Inferior parietal cortex (tissue), 1 donor: ENCODE measurements around the gene ARID5A.
"Not testable (repeated sequence)": the region's sequence is repeated elsewhere in the genome, so short reads cannot be mapped to it uniquely, and the experiment has no call there.

Experiments
- DNase-seq: peaks from one replicate; pipeline ENCODE4 v3.0.0-alpha.2; 2016; ENCODE audit errors: extremely low spot score

Gene ARID5A

GRCh38 chr2:96539215-96539920, 2.8 kb downstream of the ARID5A start:
- no peak for DNase-seq

DNA sequence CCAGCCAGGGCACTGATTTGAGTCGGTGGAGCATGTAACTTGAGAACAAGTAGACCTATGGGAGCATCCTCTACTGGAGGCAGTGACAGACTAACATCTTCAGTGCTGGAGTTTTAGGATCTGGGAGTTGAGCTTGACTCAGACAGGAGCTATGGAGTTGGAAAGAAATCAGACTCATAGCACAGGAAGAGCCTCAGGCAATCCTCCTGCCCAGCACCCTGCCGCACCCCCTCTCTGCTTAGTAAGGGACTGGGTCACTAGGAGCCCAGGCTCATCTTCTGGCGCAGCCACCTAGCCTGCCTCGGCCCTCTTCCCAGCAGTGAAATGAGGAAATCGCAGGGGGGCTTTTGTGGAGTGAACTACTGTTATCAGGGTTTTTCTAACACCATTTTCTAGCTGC, 3.6 kb downstream of the ARID5A start:
- no peak for DNase-seq

GRCh38 chr2:96541398-96542152, 5.0 kb downstream of the ARID5A start:
- DNase-seq: no peak

DNA sequence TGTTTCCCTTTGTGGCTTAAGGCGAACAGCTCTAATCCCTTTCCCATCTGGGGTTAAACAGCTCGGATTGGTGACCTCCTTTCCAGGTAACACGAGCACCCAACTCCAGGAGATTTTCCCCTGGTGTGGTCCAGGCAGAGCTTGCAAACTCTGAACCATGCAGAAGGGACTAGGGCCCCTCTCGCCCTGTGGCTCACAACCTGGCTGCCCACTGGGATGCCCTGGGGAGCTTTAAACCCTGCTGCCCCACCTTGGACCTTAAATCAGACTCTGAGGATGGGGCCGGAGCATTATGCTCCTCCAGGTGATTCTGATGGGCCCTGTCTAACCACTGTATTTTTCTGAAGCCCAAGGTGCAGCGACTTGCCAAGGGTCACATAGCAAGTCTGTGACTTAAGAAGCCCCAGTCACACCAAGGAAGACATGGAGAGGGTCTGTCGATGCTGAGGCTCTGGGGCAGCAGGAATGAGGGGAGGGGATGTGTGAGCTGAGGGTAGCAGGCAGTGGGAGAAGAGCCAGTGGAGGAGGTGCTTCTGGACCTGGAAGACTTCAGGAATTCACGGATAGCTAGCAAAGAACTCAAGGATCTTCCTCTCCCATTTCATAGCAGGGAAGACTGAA, 5.9 kb downstream of the ARID5A start:
- no peak for DNase-seq

- DNase-seq: no peak
These were observed 9.8 kb downstream of the ARID5A start for GRCh38 chr2:96546321-96546720.

- no peak for DNase-seq
These were observed 10.2 kb downstream of the ARID5A start for GRCh38 chr2:96546797-96547196.

DNA sequence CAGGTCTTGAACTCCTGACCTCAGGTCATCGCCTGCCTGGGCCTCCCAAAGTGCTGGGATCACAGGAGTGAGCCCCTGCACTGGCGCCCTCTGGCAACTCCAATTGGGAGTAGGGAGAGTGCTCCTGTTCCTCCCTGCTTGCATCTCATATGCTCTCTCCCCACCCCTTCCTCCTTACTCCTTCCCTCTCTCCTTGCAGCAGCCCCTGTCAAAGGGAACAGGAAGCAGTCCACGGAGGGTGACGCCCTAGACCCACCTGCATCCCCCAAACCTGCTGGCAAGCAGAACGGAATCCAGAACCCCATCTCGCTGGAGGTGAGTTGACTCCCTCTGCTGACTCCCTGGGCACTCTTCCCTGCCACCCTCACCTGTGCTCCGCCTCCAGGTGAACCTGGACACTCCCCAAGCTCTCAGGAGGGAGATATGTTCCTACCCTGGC, 10.7 kb downstream of the ARID5A start:
- DNase-seq: no peak

- DNase-seq: no peak
These were observed 11.2 kb downstream of the ARID5A start for GRCh38 chr2:96547731-96548171.

GRCh38 chr2:96548558-96549465, 12.3 kb downstream of the ARID5A start:
- DNase-seq: no peak

- DNase-seq: no peak
These were observed 12.9 kb downstream of the ARID5A start for GRCh38 chr2:96549466-96549785.

DNA sequence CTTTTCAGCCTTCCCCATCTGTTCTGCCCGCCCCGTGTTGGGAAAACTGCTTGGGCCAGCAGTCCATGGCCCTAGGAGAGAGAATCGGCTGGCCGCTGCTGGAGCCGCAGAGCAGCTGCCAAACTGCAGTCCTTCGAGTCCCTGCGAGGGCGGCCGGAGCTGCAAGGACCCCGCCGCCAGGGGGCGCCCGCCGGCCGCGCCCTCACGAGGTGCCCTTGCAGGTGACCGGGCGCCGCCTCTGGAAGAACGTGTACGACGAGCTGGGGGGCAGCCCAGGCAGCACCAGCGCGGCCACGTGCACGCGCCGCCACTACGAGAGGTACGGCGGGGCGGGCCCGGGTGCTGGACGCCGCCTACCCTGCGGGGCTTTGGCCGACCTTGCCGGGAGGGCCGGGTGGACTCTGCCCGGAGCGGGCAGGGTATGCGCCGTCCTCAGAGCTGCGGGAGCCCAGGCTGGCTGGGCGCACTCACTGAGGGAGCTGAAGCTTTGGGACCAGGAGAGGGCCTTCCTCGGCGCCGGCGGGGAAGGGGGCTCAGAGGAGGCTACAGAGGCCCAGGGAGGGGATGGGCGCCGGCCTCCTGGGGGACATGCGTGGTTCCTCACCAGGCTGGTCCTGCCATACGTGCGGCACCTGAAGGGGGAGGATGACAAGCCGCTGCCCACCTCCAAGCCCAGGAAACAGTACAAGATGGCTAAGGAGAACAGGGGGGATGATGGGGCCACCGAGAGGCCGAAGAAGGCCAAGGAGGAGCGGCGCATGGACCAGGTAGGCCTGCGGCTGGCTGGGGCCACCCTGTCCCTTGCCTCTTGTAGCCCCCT, 13.6 kb downstream of the ARID5A start:
- DNase-seq: no peak

- no peak for DNase-seq
These were observed 14.4 kb downstream of the ARID5A start for GRCh38 chr2:96550787-96551604.

DNA sequence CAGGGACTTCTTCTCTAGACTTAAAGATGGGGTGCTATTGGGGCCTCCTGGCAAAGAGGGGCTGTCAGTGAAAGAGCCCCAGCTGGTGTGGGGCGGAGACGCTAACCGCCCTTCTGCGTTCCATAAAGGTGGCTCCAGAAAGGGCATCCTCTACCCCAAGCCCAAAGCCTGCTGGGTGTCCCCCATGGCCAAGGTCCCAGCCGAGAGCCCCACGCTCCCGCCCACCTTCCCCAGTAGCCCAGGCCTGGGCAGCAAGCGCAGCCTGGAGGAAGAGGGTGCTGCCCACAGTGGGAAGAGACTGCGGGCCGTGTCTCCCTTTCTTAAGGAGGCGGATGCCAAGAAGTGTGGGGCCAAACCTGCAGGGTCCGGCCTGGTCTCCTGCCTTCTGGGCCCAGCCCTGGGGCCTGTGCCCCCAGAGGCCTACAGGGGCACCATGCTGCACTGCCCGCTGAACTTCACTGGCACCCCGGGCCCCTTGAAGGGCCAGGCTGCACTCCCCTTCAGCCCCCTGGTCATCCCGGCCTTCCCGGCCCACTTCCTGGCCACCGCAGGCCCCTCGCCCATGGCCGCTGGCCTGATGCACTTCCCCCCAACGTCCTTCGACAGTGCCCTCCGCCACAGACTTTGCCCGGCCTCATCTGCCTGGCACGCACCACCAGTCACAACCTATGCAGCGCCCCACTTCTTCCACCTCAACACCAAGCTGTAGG, 15.2 kb downstream of the ARID5A start:
- no peak for DNase-seq

- no peak for DNase-seq
These were observed 16.0 kb downstream of the ARID5A start for GRCh38 chr2:96552315-96553175.

DNA sequence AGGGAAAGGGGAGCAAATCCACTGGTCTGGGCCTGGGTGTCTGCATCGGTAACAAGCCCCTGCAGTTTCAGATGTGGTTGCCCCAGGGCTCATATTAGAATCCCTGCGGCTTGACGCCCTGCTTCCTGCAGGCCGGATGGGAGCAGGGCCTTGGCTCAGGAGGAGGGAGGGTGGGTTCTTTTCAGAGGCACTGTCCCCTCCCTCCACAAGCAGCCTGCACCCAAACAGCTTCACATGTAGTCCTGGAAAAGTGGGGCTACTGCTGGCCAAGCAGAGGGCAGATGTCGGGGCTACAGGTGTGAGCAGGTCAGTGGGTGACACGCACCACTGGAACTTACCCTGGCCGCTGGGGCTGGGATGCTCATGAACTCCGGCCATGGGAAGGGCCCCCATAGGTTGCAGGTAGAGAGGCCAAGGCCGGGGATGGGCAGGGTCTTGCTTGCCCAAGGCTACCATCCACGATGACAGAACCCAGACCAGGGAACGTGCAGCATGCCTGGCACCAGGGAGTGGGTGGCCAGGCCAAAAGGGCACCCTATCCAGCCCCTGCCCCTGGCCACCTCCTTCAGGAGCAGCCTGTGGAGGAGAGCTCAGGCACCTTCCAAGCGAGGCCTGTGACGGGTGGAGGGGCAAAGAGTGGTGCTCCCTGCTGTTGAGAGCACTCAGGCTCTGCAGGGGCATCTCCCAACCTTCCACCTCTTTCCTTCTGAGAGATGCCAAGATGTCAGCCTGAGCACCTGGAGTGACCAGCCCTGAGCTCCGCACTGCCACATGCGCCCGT, 16.8 kb downstream of the ARID5A start:
- no peak for DNase-seq

GRCh38 chr2:96553957-96554292, 17.4 kb downstream of the ARID5A start:
- DNase-seq: not testable (repeated sequence)

DNA sequence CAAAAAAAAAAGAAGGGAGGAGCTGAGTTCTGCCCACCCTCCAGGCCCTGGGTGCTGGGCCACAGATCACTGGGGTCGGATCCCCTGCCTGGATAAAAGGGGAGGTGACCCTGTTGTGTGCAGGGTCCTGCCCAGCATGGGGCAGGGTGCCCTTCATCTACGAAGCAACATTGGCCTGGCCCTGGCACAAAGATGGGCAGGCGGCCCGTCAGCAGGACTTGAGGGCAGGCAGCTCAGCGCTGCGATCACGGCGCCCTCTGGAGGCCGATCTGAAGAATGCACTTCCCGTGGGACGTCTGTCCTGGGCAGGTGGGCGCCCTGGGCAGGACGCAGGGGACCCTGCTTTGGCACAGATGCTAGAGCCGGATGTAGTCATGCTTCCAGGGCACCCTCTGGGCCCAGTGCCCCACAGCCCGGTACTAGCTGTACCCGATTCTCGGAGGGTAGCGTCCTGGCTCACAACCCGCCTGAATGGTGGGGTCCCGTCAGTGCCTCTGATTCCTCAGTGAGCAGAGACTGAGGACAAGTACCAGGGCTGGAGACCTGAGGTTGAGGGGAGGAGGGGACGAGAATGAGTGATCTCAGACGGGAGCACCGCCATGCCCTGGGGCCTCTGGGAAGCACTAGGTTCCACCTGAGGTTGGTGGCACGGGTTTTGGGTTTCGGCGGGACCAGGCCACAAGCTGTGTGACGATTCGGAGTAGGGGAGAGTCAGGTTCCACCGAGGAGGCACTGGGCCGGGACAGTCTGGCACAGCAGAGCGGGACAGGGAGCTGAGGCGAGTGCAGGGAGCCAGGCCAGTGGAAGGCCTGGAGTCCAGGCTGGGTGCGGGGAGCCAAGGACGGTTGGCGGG, 18.0 kb downstream of the ARID5A start:
- peak; percentile 48 for DNase-seq
